ENCODE results near the gene PPP1R12C.

The PPP1R12C gene

GRCh38 chr19:55091126-55091910, 26.1 kb downstream of the PPP1R12C start:
- Histone ChIP-seq H3K4me1 (ENCODE audit: control insufficient read depth, insufficient read depth, low read length) (peaks cover 18% of the 10 kb centered on the region), H3K9ac (ENCODE audit: low read depth, low read length) (no peak overlapping the region), H3K27me3 (ENCODE audit: control insufficient read depth, insufficient read depth, low read length) (peaks cover 4% of the 10 kb centered on the region), H3K4me2 (ENCODE audit: low read length) (no peak overlapping the region), H3K9me3 (replicated peaks; ENCODE audit: low read length) (no peaks in the 10 kb centered on the region), H3K4me3 (ENCODE audit: low read length) (no peak overlapping the region), H3K36me3 (ENCODE audit: insufficient read depth, low read length) (peaks cover 24% of the 10 kb centered on the region)

GRCh38 chr19:55090564-55090963, 26.9 kb downstream of the PPP1R12C start:
- peaks cover 11% of the 10 kb centered on the region for H3K27me3 ChIP-seq (ENCODE audit: control insufficient read depth, insufficient read depth, low read length)
- no peak overlapping the region for H3K9ac ChIP-seq (ENCODE audit: low read depth, low read length)
- H3K36me3 ChIP-seq (ENCODE audit: insufficient read depth, low read length) = peaks cover 24% of the 10 kb centered on the region
- H3K9me3 ChIP-seq (replicated peaks; ENCODE audit: low read length) = no peaks in the 10 kb centered on the region
- peaks cover 18% of the 10 kb centered on the region for H3K4me1 ChIP-seq (ENCODE audit: control insufficient read depth, insufficient read depth, low read length)
- H3K4me2 ChIP-seq (ENCODE audit: low read length) = no peak overlapping the region
- H3K4me3 ChIP-seq (ENCODE audit: low read length) = no peak overlapping the region

DNA sequence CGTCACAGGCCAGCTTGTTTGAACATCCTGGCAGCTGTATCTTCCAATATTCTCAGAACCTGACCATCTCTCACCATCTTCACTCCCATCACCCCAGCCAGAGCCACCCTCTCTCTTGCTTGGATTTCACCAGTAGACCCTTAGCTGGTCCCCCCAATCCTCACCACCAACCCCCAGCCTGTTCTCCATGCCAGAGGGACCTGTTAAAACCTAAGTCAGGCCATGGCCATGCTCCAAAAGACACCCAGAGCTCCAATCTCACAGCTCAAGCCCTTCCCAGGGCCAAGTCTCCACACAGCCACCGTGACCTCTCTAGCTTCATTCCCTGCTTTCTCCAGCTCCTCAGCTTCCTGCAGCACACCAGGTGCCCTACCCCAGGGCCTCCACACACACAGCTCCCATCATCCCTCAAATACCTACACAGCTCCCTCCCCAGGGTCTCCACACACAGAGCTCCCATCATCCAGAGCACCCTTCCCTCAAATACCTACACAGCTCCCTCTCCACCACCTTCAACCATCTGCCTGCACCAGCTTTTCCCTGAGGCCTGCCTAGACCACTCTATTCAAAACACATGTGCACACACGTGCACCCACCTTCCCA, 28.0 kb downstream of the PPP1R12C start:
- peaks cover 14% of the 10 kb centered on the region for H3K36me3 ChIP-seq (ENCODE audit: insufficient read depth, low read length)
- no peak overlapping the region for H3K4me2 ChIP-seq (ENCODE audit: low read length)
- H3K9me3 ChIP-seq (replicated peaks; ENCODE audit: low read length) = no peaks in the 10 kb centered on the region
- no peak overlapping the region for H3K4me3 ChIP-seq (ENCODE audit: low read length)
- H3K27me3 ChIP-seq (ENCODE audit: control insufficient read depth, insufficient read depth, low read length) = peaks cover 19% of the 10 kb centered on the region
- no peak overlapping the region for H3K9ac ChIP-seq (ENCODE audit: low read depth, low read length)
- peaks cover 18% of the 10 kb centered on the region for H3K4me1 ChIP-seq (ENCODE audit: control insufficient read depth, insufficient read depth, low read length)

GRCh38 chr19:55088543-55089341, 28.7 kb downstream of the PPP1R12C start:
- H3K27me3 ChIP-seq (ENCODE audit: control insufficient read depth, insufficient read depth, low read length) = peaks cover 26% of the 10 kb centered on the region
- H3K9ac ChIP-seq (ENCODE audit: low read depth, low read length) = no peak overlapping the region
- H3K9me3 ChIP-seq (replicated peaks; ENCODE audit: low read length) = no peaks in the 10 kb centered on the region
- peaks cover 12% of the 10 kb centered on the region for H3K36me3 ChIP-seq (ENCODE audit: insufficient read depth, low read length)
- no peak overlapping the region for H3K4me3 ChIP-seq (ENCODE audit: low read length)
- peaks cover 18% of the 10 kb centered on the region for H3K4me1 ChIP-seq (ENCODE audit: control insufficient read depth, insufficient read depth, low read length)
- H3K4me2 ChIP-seq (ENCODE audit: low read length) = peak overlapping the region; percentile 100

- Histone ChIP-seq H3K9me3 (replicated peaks; ENCODE audit: low read length) (no peaks in the 10 kb centered on the region), H3K4me3 (ENCODE audit: low read length) (peak overlapping the region; percentile 75), H3K4me2 (ENCODE audit: low read length) (peak overlapping the region; percentile 100), H3K4me1 (ENCODE audit: control insufficient read depth, insufficient read depth, low read length) (peaks cover 18% of the 10 kb centered on the region), H3K27me3 (ENCODE audit: control insufficient read depth, insufficient read depth, low read length) (peaks cover 32% of the 10 kb centered on the region), H3K9ac (ENCODE audit: low read depth, low read length) (peak overlapping the region; percentile 68), H3K36me3 (ENCODE audit: insufficient read depth, low read length) (peaks cover 12% of the 10 kb centered on the region)
These were observed 29.4 kb downstream of the PPP1R12C start for GRCh38 chr19:55088021-55088451.

DNA sequence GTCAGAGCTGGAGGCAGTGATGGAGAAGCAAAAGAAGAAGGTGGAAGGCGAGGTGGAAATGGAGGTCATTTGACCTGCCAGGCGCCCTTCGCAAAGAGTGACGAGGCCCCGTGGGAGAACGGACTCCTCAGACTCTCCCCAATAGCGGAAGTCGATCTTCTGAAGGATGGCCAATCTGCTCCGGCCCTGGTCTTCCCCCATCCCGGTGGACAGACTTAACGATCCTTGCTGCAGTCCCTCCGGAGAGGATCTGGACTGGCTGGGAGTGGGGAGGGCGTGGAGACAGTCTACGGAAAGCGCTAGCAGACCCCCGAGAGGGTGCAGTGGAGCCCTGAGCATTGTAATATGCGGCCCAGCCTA, 29.9 kb downstream of the PPP1R12C start:
- Histone ChIP-seq H3K36me3 (ENCODE audit: insufficient read depth, low read length) (peaks cover 9% of the 10 kb centered on the region), H3K9ac (ENCODE audit: low read depth, low read length) (peak overlapping the region; percentile 68), H3K27me3 (ENCODE audit: control insufficient read depth, insufficient read depth, low read length) (peaks cover 35% of the 10 kb centered on the region), H3K4me2 (ENCODE audit: low read length) (peak overlapping the region; percentile 100), H3K4me3 (ENCODE audit: low read length) (peak overlapping the region; percentile 75), H3K4me1 (ENCODE audit: control insufficient read depth, insufficient read depth, low read length) (peaks cover 18% of the 10 kb centered on the region), H3K9me3 (replicated peaks; ENCODE audit: low read length) (no peaks in the 10 kb centered on the region)

DNA sequence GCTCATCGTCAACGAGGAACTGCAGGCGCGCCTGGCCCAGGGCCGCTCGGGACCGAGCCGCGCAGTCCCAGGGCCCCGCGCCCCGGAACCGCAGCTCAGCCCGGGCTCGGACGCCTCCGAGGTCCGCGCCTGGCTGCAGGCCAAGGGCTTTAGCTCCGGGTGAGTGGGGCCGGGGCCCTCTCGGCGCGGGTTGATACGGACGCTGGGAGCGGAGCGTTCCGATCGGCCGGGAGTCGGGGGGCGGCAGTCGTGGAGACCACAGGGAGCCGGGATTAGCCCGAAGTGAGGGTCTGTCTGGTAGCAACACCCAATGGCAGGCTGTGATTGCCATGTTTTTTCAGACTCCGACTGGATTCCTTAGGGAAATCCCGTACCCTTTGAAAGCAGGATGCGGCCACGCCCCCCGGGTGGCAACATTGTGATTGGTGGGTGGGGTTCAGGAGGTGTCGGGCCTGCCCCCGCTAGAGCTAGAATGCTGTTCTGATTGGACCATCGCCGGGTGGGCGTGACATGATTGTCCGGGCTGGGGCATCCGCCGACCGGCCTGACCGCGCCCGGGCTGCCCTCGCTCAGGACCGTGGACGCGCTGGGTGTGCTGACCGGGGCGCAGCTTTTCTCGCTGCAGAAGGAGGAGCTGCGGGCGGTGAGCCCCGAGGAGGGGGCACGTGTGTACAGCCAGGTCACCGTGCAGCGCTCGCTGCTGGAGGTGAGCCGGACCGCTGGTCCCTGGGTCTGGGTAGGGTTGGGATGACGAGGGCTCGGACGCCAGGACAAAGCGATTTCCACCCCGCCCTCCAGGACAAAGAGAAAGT, 30.5 kb downstream of the PPP1R12C start:
- Histone ChIP-seq H3K4me1 (ENCODE audit: control insufficient read depth, insufficient read depth, low read length) (peaks cover 23% of the 10 kb centered on the region), H3K36me3 (ENCODE audit: insufficient read depth, low read length) (peaks cover 9% of the 10 kb centered on the region), H3K4me3 (ENCODE audit: low read length) (peak overlapping the region; percentile 75), H3K9me3 (replicated peaks; ENCODE audit: low read length) (peaks cover 3% of the 10 kb centered on the region), H3K4me2 (ENCODE audit: low read length) (peak overlapping the region; percentile 100), H3K9ac (ENCODE audit: low read depth, low read length) (peak overlapping the region; percentile 68), H3K27me3 (ENCODE audit: control insufficient read depth, insufficient read depth, low read length) (peaks cover 41% of the 10 kb centered on the region)

DNA sequence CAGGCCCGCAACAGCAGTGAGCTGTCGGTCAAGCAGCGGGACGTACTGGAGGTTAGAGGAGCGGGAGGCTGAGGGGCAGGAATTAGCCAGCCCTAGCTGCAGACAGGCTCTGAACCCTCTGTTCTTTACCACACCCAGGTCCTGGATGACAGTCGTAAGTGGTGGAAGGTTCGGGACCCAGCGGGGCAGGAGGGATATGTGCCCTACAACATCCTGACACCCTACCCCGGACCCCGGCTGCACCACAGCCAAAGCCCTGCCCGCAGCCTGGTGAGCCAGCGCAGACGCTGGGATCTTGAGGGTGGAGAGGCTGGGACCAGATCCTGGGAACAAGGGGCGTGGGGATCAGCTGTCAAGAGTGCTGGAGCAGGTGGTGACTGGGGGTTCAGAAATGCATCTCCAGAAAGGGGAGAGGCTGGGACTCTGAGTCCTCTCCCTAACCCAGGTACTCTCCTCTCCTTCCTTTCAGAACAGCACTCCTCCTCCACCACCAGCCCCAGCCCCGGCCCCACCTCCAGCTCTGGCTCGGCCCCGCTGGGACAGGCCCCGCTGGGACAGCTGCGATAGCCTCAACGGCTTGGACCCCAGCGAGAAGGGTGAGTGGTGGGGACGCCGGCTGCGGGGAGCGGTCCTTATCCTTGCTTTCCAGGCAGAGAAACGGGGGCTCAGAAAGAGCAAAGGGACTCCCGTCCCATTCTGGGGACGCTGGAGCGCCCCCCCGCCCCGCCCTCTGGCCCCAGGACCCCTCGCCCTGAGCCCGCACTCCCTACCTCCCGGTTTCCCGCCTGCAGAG, 31.3 kb downstream of the PPP1R12C start:
- peaks cover 49% of the 10 kb centered on the region for H3K27me3 ChIP-seq (ENCODE audit: control insufficient read depth, insufficient read depth, low read length)
- H3K9me3 ChIP-seq (replicated peaks; ENCODE audit: low read length) = peaks cover 3% of the 10 kb centered on the region
- peaks cover 7% of the 10 kb centered on the region for H3K36me3 ChIP-seq (ENCODE audit: insufficient read depth, low read length)
- peak overlapping the region; percentile 100 for H3K4me2 ChIP-seq (ENCODE audit: low read length)
- peak overlapping the region; percentile 75 for H3K4me3 ChIP-seq (ENCODE audit: low read length)
- peak overlapping the region; percentile 52 for H3K9ac ChIP-seq (ENCODE audit: low read depth, low read length)
- peaks cover 29% of the 10 kb centered on the region for H3K4me1 ChIP-seq (ENCODE audit: control insufficient read depth, insufficient read depth, low read length)

DNA sequence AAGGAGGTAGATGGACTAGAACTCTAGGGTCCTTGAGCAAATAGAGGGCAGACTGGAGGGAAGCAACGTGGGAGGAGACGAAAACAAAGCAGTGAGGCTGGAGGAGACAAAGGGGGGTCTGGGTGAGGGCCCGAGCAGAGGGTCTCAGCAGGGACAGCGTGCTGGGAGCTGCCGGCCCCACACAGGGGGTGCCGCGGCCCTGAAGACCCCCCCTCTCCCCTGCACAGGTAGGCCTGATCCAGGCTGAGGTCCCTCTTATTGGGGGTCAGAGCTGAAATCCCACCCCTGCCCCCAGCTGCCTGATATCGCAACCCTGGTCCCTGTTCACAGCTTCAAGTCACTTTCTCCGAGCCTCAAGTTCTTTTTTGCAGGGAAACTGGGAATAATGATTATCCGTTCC, 33.0 kb downstream of the PPP1R12C start:
- peaks cover 3% of the 10 kb centered on the region for H3K9me3 ChIP-seq (replicated peaks; ENCODE audit: low read length)
- no peak overlapping the region for H3K4me2 ChIP-seq (ENCODE audit: low read length)
- H3K4me1 ChIP-seq (ENCODE audit: control insufficient read depth, insufficient read depth, low read length) = peaks cover 37% of the 10 kb centered on the region
- no peak overlapping the region for H3K9ac ChIP-seq (ENCODE audit: low read depth, low read length)
- H3K27me3 ChIP-seq (ENCODE audit: control insufficient read depth, insufficient read depth, low read length) = peaks cover 64% of the 10 kb centered on the region
- H3K4me3 ChIP-seq (ENCODE audit: low read length) = no peak overlapping the region
- no peaks in the 10 kb centered on the region for H3K36me3 ChIP-seq (ENCODE audit: insufficient read depth, low read length)

- Histone ChIP-seq H3K9ac (ENCODE audit: low read depth, low read length) (no peak overlapping the region), H3K4me1 (ENCODE audit: control insufficient read depth, insufficient read depth, low read length) (peaks cover 34% of the 10 kb centered on the region), H3K9me3 (replicated peaks; ENCODE audit: low read length) (peaks cover 3% of the 10 kb centered on the region), H3K4me2 (ENCODE audit: low read length) (no peak overlapping the region), H3K36me3 (ENCODE audit: insufficient read depth, low read length) (no peaks in the 10 kb centered on the region), H3K4me3 (ENCODE audit: low read length) (no peak overlapping the region), H3K27me3 (ENCODE audit: control insufficient read depth, insufficient read depth, low read length) (peaks cover 70% of the 10 kb centered on the region)
These were observed 34.2 kb downstream of the PPP1R12C start for GRCh38 chr19:55083004-55083850.

Data from skeletal muscle satellite cell (primary cell).